ENCODE measurements around the gene AGFG1.

AGFG1 gene, protein sequence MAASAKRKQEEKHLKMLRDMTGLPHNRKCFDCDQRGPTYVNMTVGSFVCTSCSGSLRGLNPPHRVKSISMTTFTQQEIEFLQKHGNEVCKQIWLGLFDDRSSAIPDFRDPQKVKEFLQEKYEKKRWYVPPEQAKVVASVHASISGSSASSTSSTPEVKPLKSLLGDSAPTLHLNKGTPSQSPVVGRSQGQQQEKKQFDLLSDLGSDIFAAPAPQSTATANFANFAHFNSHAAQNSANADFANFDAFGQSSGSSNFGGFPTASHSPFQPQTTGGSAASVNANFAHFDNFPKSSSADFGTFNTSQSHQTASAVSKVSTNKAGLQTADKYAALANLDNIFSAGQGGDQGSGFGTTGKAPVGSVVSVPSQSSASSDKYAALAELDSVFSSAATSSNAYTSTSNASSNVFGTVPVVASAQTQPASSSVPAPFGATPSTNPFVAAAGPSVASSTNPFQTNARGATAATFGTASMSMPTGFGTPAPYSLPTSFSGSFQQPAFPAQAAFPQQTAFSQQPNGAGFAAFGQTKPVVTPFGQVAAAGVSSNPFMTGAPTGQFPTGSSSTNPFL

DNA sequence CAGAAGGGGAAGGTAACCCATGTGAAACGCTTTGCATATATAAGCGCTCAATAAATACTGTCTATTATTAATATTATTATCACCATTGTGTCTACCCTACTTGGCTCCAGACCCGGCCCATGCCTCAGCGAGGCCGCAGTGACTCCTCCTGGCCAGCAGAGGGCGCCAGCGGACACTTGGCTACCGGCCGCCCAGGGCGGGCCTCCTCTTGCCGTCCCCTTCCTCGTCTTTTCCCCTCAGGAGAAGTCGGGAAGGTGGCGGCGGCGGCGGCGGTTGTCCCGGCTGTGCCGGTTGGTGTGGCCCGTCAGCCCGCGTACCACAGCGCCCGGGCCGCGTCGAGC is at the start of gene AGFG1:
Gene AGFG1, plus strand, starts transcription at position 233 of the 341 bp plus-strand sequence. CDS start 266 bp downstream, outside the sequence.
- DNase-seq = peak; percentile 93

DNA sequence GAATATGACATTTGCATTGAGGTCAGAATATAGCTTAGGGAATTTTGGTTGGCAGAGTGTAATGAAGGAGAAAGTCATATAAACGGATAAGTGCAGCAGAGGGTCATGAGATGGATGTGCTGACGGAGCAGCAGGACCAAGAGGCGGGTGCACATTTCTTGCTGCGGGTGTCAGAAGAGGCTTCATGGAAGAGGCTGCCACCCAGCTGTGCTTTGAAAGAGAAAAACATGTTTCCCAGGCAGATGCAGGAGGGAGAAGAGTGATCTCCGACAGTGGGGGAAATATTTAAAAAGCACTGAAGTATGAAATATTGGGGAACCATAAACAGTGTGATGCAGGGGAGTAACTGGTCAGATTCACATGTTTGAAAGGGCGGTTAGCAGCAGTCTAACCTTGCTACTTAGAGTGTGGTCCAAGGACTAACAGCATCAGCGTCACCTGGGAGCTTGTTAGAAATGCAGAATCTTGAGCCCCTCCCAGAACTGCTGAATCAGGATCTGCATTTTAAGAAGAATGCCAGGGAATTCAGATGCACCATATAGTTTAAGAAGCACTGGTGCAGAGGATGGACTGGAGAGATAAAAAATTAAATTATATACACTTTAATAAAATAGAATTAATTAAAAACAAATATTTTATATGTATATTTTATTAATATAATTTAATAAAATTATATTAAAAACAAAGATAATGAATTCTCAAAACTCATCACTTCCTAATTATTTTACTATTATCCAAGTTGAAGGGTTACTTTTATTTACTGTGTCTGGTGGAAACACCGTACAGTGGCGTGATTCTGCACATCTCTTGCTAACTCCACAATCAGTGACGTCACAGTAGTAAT is 48.1 kb upstream of the AGFG1 start:
- DNase-seq = no peak

DNA sequence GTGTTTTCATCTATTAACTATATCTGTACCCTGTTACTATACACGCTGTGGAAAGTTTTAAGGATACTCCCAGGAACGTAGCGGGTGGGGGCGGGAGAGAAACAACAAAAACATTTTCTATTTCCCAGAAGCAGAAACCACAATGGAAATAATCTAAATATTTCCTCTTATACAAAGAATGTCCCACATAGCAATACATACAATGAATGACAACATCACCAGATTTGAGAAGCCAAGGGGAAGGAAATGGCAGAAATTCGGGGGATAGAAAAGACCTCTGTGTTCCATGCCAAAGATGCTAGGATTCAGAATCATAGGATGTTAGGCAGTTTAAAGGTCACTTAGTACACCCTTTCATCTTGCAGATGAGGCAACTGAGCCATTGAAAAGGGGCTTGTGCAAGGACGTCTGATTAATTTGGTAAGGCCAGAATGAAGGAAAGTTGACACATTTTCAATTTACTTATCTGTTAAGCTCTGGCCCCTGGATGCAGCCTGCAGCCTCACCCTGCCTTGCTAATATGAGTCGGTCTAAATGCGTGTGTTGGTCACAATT is 43.1 kb upstream of the AGFG1 start:
- no peak for DNase-seq

DNA sequence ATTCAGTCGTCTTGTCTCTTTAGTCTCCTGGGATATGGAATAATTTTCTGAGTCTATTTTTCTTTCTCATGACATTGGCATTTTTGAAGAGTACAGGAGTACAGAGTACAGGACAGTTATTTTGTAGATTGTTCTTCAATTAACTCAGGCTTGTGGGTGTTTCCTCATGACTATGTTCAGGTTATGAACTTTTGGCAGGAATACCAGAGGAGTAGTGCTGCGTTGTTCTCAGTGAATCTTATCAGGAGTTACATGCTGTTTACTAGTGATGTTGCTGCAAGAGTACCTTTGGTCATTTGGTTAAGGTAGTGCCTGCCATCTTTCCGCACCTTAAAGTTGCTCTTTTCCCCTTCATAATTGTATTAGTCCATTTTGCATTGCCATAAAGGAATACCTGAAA is 41.3 kb upstream of the AGFG1 start:
- DNase-seq = no peak

DNA sequence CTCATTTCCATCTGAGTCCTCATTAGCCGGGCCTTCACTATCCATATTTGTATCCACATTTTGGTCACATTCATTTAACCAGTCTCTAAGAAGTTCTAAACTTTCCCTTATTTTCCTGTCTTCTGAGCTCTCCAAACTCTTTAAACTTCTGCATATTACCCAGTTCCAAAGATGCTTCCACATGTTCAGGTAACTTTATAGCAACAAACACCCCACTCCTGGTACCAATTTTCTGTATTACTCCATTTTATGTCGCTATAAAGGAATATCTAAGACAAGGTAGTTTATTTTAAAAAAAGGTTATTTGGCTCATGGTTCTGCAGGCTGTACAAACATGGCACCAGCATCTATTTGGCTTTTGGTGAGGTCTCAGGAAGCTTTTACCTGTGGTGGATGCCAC is 38.8 kb upstream of the AGFG1 start:
- DNase-seq = no peak

DNA sequence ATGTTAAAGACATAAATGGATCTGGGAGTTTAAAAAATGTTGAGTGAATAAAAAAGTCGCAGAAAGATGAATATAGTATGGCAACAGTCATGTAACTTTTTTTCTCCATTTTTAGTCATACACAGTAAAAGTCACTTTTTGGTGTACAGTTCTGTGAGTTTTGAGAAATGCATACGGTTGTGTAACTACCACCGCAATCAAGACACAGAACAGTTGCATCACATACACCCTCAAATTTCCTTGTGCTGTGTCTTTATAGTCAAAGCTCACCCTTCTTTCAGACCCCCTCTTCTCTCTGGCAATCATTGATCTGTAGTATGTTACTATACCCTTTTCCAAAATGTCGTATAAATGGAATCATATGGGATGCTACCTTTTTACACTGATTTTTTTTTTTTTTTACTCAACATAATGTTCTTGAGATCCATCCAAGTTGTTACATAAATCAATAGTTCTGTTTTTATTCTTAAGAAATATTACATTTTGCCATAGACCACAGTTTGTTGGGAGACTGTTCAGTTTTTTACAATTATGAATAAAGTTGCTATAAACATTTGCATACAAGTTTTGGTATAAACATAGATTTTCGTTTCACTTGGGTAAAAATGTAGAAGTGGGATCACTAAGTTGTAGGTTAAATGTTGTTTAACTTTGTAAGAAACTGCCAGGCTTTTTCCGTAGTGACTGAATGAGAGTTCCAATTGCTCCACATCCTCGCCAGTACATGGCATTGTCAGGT is 35.4 kb upstream of the AGFG1 start:
- DNase-seq = no peak

DNA sequence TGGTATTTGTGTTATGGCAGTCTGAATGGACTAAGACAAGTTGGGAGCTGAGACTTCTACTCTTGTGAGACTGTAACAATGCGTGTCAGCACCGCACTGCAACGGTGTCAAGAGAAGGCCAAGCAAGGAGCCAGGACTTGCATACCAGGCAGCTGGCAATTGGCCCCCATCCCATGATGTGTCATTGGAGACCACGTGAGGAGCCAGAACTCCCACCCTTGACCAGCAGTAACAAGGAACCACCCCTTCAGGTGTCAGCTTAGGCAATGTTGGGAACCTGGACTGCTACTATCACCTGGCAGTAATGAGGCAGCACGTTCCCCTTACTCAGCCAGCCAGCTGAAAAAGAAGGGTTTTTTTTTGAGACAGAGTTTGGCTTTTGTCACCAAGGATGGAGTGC is 32.7 kb upstream of the AGFG1 start:
- DNase-seq = no peak

DNA sequence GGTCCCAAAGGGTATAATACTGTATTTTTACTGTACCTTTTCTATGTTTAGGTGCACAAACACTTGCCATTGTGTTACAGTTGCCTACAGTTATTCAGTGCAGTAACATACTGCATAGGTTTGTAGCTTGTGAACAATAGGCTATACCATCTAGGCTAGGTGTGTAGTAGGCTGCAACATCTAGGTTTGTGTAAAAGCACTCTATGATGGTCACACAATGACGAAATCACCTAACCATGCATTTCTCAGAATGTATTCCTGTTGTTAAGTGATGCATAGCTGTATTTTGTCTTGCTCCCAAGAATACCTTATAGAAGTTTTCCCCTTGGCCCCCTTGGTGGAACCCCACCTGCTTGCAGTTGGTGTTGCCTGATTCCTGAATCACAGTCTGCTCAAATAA is 29.3 kb upstream of the AGFG1 start:
- DNase-seq = no peak

DNA sequence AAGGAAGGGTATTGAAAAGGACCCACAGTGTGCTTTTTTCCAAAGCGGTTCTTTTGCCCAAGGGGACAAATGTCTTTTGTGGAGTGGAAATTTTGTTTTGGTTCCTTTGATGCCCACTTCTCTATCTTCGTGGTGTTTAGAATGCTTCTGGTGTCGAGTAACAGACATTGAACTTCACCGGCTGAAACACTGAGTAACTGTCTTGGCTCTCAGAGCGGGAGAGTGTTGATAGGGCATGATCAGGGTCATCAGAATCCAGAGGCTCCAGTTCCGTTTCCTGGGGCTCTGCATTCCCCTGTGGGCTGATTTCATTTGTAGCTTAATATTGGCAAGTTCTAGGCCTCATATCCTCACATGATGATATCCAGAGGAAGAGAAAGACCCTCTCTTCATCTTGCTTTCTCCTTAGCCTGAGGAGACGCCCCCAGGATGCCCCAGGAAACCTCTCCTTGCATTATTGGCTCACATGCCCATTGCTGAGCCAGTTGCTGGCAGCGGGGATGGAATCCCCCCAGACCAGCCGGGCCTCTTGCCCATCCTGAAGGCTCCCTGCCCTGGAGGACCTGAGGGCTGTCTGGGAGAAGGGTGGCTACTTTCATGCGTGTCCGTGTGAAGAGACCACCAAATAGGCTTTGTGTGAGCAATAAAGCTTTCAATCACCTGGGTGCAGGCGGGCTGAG is 27.9 kb upstream of the AGFG1 start:
- no peak for DNase-seq

DNA sequence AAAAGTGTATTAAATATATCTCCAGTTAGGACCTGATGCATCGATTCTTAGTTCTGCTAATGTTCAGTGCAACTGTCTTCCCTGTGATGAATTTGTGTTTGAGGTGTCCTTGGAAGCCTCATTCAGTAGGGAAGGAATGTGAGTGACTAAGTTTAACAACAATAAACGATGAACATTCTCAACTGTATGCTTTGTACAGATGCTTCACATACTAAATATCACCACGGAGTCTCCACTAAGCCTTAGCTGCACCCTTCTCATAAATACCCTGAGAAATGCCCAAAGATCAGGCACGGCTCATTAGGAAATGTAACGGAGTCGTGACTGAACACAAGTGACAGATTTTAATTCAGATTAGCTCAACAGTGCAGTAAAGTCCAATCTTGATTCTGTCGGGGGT is 24.4 kb upstream of the AGFG1 start:
- no peak for DNase-seq

DNA sequence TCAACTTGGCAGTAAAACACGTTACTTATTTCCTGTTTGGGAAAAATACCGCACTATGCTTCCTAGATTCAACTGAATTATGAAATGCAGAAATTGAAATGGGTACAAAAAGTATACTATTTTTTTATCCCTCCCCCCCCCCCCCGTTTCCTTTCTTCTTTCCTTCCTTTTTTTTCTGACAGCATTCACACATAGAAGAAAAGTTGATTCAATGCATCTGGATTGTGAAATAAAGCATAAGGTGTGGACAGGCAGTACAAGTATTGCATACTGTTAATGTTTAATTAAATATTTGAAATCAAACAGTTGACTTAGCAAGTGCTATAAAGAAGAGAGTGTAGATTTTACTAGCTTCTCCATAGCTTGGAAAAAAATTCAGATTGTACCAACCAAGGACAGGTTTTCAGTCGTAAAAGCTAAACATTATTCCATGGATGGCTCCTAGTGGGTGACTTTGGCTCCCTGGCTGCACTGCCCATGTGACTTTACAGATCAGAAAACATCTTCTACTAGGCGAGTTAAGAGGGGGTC is 21.6 kb upstream of the AGFG1 start:
- DNase-seq = no peak

DNA sequence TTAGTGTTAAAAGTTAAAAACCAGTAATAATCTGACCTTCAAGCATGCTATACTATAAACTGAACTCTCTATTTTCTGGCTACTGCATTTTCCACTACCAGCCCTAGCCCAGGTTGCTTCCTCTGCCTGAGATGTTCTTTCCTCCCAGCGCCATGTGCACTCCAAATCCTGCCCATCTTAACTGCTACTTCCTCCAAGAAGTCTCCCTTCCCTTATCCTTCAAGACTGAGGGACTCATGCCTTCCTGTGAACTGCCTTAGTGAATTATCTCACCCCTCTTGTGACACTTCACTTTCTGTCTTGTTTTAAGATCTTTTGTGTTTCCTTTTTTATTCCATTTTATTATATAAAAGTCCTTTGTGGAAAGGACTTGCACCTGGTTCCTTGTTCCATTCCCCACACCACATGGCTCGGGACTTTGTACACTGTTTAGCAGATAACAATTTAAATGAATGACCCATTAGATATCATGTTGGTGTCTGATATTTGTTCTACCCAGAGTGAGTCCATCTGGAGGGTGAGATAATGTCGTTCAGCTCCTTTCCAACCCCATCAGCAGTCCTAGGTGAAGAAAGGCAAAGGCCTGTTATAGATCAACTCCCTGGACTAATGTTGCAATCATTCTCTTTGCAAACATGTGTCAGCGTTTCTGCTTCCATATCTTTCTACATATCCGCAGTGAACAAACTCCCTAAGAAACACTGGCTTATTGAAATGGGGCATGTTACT is 20.9 kb upstream of the AGFG1 start:
- DNase-seq = no peak

DNA sequence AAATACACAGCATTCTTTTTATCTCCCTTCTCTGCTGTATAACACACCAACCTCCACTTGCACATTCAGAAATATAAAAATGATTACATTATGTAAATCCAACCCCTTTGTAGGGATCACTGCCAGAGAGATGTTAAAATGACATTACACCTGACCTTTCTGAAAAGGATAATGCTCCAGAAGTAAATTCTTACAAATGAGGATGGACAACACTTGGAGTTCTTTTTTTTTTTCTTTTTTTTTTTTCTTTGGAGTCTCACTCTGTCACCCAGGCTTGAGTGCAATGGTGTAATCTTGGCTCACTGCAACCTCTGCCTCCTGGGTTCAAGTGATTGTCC is 20.3 kb upstream of the AGFG1 start:
- DNase-seq = no peak

DNA sequence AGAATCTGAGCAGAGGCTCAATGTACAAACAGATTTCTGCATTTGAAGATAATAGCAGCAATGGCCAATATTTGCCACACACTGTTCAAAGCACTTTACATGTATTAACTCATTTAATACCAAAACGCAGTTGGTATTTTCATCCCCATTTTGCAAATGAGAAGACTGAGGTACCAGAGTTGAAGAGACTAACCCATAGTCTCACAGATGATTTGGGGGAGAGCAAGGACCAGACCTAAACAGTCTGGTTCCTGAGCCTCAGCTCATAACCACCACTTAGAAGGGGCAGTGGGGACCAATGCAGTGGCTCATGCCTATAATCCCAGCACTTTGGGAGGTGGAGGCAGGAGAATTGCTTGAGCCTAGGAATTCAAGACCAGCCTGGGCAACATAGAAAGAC is 18.1 kb upstream of the AGFG1 start:
- DNase-seq = no peak

DNA sequence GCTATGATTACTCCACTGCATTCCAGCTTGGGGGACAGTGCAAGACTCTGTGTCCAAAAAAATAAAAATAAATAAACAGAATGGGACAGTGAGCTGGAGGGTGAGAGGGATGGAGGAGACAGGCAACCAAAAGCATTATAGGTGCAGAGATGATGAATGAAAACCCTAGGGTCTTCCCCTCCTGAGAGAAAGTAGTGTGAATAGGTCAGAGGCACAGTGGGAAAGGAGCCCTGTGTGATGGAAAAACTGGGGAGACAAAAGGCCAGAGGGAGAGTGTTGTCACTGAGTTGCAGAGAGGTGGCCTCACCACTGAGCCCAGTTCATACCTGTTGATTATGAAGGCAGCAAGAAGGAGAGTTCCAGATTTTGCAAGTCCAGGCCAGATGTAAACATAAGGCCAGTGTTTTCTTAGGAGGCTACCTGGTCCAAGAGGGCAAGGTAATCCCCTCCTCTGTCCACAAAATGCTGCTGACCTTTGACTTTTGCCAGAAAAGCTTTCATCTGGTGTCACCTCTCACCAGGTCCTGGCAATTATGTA is 17.6 kb upstream of the AGFG1 start:
- no peak for DNase-seq

DNA sequence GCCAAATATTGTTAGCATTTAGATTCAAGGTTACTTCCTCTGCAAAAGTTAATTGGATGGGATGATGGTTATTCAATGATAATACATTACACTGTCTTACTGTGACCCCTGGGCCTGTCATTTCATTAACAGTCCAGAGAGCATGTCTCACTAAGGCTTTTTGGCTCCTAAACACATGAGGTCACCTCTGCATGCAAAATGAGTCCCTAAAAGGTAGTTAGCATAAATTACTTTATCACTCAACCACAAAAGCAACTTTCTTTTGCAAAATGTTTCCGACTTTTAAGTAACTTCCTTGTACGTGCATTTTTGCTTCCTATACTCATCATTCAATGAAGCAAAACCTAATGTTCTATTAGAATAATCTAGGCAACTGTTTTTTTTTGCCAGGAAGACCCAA is 16.8 kb upstream of the AGFG1 start:
- no peak for DNase-seq

DNA sequence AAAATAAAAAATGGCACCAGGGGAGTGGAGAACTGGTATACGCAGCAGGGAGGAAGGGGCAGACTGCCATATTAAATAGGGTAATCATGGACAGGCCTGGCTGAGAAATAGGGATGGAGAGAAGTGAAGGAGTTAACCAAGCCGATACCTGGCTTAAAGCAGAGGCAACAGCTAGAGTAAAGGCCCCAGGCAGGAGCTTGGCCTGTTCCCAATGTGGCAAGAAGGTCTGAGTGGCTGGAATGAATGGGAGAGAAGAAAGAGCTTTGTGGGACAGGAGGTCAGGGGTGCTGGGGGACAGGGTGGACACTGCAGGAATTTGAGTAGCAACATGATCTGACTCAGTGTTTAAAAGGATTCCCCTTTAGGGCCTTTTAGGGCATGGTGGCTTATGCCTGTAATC is 15.9 kb upstream of the AGFG1 start:
- DNase-seq = no peak

DNA sequence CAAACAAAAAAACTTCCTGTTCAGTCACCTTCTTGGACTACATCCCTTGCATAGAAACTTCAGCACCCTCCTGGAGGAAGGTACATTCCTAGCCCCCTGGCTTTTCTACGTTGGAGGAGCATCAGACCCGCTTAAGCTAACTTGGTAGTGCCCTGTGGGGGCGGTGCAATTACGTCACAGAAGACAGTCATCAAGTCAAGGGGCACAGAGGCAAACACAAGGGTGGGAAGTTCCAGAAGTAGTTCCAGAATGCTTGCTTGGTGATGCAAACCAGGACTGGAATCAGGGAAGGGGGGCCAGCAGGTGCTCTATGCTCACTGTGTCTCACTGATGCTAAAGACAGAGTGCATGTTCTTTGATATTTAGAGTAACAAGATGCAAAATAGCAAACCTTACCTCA is 15.2 kb upstream of the AGFG1 start:
- no peak for DNase-seq

DNA sequence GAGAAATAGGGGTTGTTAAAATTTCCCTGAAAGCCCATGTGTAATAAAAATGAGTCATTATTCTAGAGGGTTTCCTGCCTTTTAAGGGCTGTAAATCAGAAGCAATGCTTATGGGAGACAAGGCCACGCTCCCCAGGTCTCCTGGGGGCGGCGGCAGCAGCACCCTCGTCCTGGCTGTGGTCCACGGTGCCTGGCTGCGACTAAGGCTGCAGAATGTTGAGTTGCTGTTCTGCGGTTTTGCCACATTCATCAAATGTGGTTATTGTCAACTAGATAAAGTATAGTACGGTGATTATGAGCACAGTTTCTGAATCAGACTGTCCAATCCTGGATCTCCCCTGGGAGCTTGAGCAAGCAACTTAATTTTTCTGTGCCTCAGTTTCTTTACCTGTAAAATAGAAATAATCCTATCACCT is 11.9 kb upstream of the AGFG1 start:
- DNase-seq = peak; percentile 83

DNA sequence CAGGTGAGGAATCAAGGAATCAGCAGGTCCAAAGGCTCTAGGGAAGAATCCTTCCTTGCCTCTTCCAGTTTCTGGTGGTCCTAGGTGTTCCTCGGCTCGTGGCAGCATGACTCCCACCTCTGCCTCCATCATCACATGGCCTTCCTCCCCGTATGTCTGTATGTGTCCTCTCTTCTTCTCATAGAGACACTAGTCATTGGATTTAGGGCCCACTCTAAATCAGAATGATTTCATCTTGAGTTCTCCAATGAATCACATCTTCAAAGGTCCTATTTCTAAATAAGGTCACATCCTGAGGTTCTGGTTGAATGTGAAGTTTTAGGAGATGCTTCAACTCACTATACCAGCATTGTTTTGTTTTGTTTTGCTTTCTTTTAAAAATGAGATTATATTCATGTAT is 11.1 kb upstream of the AGFG1 start:
- peak; percentile 36 for DNase-seq

DNA sequence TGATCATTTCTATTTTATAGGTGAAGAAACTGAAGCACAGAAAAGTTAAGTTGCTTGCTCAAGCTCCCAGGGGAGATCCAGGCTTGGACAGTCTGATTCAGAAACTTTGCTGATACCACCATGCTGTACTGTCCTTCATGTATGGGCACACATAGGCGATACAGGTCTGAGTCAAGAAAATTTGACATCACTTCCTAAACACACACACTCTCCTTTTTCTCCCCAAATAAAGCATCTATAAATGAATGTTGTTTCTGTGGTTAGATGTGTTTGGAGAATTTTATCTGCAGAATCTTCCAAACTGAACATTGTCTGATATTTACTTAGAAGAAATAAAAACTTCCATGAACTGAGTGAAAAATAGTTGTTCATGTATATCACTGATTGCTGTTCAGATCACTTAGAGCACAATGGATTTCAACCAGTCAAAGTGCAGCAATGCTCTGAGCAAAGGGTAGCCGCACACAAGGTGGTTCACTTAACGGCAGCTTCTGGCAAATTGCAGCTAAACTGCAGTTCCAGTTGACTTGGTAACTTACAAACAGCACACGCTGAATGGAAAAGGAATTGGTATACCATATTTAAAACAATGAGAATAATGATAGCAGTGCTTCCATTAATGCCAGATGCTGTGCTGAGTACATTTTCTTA is 10.0 kb upstream of the AGFG1 start:
- peak; percentile 49 for DNase-seq
